Lower leg skin (tissue), 4 donors: ENCODE results near the gene TCOF1. TPM values are rescaled to one million over a fixed set of nuclear protein-coding genes. Genes with fewer than 3 reads are reported as not detected.

Source experiments
- DNase-seq, 2 donors: peaks; one replicate each; pipeline ENCODE4 v3.0.0-alpha.2; 2019; ENCODE audit warnings: low spot score in 2 of 2
- H3K4me3 ChIP-seq: fragments of 200-600 bp; sonication (generic); 2 replicates; pipeline ENCODE4 v1.5.1; 2017; ENCODE audit warnings: mild to moderate bottlenecking, low read depth; ENCODE audit not compliant: poor library complexity, severe bottlenecking
- CTCF ChIP-seq, 3 donors: fragments of 450-650 bp; IDR thresholded peaks; one replicate each; pipeline ENCODE4 v1.5.1; 2016; ENCODE audit warnings: antibody characterized with exemption in 3 of 3, mild to moderate bottlenecking in 3 of 3, moderate library complexity in 2 of 3
- POLR2A ChIP-seq, 2 donors: fragments of 450-650 bp; IDR thresholded peaks; one replicate each; pipeline ENCODE4 v1.6.1; 2016 to 2017; ENCODE audit warnings: antibody characterized with exemption in 2 of 2, mild to moderate bottlenecking in 1 of 2, moderate library complexity in 1 of 2
- whole genome bisulfite sequencing, 2 donors: methylation state at CpG; one replicate each; pipeline ENCODE4 v1.1.5; 2018; 5-methylcytosine and 5-hydroxymethylcytosine counted together
- intact Hi-C: fragments of 100-400 bp; cut with DNase I; formaldehyde crosslinking; loops from one replicate; pipeline ENCODE4 v1.15.0; 2023; ENCODE audit warnings: low total_unique reads
- total RNA-seq, 4 donors: library from RNA; depleted of rRNA; stranded (reverse); fragments of >200 nt; gene quantifications; one replicate each; pipeline ENCODE4 v1.1.0, GENCODE V29; 2016

The TCOF1 gene
- total RNA-seq, 4 donors from 2014 or later: 30.6 to 35.0 (median 32.2) TPM

GRCh38 chr5:150431574-150431973, 74.1 kb downstream of the TCOF1 start:
- intact Hi-C loops: no loop called here
- 28 to 36% methylated on average over 4 of the region's 4 CpGs for WGBS, 2 donors
- no peak overlapping the region for H3K4me3 ChIP-seq
- no peak for TF ChIP-seq CTCF (IDR thresholded peaks at IDR 0.05)
- no peak for TF ChIP-seq POLR2A (IDR thresholded peaks at IDR 0.05)
- no peak for DNase-seq

GRCh38 chr5:150434464-150434863, 77.0 kb downstream of the TCOF1 start:
- TF ChIP-seq POLR2A (IDR thresholded peaks at IDR 0.05): no peak
- no peak for TF ChIP-seq CTCF (IDR thresholded peaks at IDR 0.05)
- intact Hi-C loops: no loop called here
- DNase-seq: no peak
- no peak overlapping the region for H3K4me3 ChIP-seq
- WGBS, 2 donors: 29 to 31% methylated on average over 6 of the region's 6 CpGs

- intact Hi-C loops: no loop called here
- TF ChIP-seq CTCF (IDR thresholded peaks at IDR 0.05): peak in 1 of 3 donors; percentile 55
- TF ChIP-seq POLR2A (IDR thresholded peaks at IDR 0.05): no peak
- no peak overlapping the region for H3K4me3 ChIP-seq
- DNase-seq: peak; percentile 90 to 97
- 16 to 19% methylated on average over 13 of the region's 13 CpGs for WGBS, 2 donors
These were observed 78.7 kb downstream of the TCOF1 start for GRCh38 chr5:150436141-150436680.

- DNase-seq: no peak
- intact Hi-C loops: no loop called here
- no peak overlapping the region for H3K4me3 ChIP-seq
- WGBS, 2 donors: 45 to 60% methylated on average over 4 of the region's 4 CpGs
- no peak for TF ChIP-seq CTCF (IDR thresholded peaks at IDR 0.05)
- TF ChIP-seq POLR2A (IDR thresholded peaks at IDR 0.05): no peak
These were observed 81.5 kb downstream of the TCOF1 start for GRCh38 chr5:150438873-150439546.

GRCh38 chr5:150440948-150441812, 83.7 kb downstream of the TCOF1 start:
- WGBS, 2 donors: 86 to 88% methylated on average over 12 of the region's 12 CpGs
- H3K4me3 ChIP-seq: no peak overlapping the region
- TF ChIP-seq POLR2A (IDR thresholded peaks at IDR 0.05) (no peak), CTCF (IDR thresholded peaks at IDR 0.05) (no peak)
- DNase-seq: no peak
- intact Hi-C loops: no loop called here
